ENCODE measurements around the gene REC8. TPM values are rescaled to one million over a fixed set of nuclear protein-coding genes. Genes with fewer than 3 reads are reported as not detected.

Gene REC8
- total RNA-seq, 1 donor from 2014 or later: 69.2 TPM

- DNase-seq (ENCODE audit: low read depth): no peak
- no peaks in the 10 kb centered on the region for H3K27me3 ChIP-seq (ENCODE audit: control insufficient read depth, insufficient read depth, low read length)
- TF ChIP-seq CTCF (IDR thresholded peaks at IDR 0.05; ENCODE audit: insufficient read depth, low read length, poor library complexity, severe bottlenecking): no peak
- H3K36me3 ChIP-seq (ENCODE audit: control insufficient read depth, insufficient read depth, low read length): no peaks in the 10 kb centered on the region
- H3K4me3 ChIP-seq (ENCODE audit: low read depth, low read length): no peak overlapping the region
These were observed 32.6 kb downstream of the REC8 start for GRCh38 chr14:24204163-24205146.

DNA sequence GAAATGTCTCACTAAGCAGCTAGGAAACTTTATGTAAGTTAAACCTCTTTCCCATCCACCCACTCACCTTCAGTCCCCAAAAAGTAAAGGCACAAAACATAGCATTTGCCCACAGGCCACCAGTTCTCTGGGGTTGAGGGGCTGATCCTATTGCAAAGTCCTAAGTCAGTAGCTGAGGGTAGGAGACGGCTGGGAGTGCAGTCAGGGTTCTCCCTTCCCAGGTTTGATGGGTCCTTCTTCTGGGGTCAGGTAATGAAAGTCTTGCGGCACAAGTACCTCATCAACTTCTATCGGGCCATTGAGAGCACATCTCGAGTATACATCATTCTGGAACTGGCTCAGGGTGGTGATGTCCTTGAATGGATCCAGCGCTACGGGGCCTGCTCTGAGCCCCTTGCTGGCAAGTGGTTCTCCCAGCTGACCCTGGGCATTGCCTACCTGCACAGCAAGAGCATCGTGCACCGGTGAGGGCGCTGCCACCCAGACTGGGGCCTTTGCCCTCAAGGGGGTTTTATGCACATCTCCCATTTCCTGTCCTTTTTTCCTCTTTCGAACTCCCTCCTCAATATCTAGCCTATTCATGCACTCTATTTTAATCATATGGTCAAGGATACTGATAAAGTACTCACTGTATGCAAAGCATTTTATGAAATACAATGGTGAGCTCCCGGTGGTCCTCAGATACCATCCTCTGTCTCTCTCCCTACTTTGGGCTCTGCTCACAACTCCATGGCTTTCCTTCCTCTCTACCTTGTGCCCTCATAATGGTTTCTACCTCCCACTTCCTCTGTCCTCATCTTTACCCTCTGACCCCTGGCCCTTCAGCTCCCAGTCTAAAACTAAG, 34.6 kb downstream of the REC8 start:
- Histone ChIP-seq H3K4me3 (ENCODE audit: low read depth, low read length) (no peak overlapping the region), H3K27me3 (ENCODE audit: control insufficient read depth, insufficient read depth, low read length) (no peaks in the 10 kb centered on the region), H3K36me3 (ENCODE audit: control insufficient read depth, insufficient read depth, low read length) (no peaks in the 10 kb centered on the region)
- no peak for DNase-seq (ENCODE audit: low read depth)
- TF ChIP-seq CTCF (IDR thresholded peaks at IDR 0.05; ENCODE audit: insufficient read depth, low read length, poor library complexity, severe bottlenecking): no peak

DNA sequence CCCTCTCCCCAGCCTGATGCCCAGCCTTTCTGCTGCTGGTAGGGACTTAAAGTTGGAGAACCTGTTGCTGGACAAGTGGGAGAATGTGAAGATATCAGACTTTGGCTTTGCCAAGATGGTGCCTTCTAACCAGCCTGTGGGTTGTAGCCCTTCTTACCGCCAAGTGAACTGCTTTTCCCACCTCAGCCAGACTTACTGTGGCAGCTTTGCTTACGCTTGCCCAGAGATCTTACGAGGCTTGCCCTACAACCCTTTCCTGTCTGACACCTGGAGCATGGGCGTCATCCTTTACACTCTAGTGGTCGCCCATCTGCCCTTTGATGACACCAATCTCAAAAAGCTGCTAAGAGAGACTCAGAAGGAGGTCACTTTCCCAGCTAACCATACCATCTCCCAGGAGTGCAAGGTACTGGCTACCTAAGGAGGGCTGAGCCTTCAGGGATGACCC, 35.2 kb downstream of the REC8 start:
- H3K27me3 ChIP-seq (ENCODE audit: control insufficient read depth, insufficient read depth, low read length): no peaks in the 10 kb centered on the region
- no peak overlapping the region for H3K4me3 ChIP-seq (ENCODE audit: low read depth, low read length)
- DNase-seq (ENCODE audit: low read depth): no peak
- no peak for TF ChIP-seq CTCF (IDR thresholded peaks at IDR 0.05; ENCODE audit: insufficient read depth, low read length, poor library complexity, severe bottlenecking)
- no peaks in the 10 kb centered on the region for H3K36me3 ChIP-seq (ENCODE audit: control insufficient read depth, insufficient read depth, low read length)

GRCh38 chr14:24207625-24208024, 35.7 kb downstream of the REC8 start:
- no peaks in the 10 kb centered on the region for H3K27me3 ChIP-seq (ENCODE audit: control insufficient read depth, insufficient read depth, low read length)
- TF ChIP-seq CTCF (IDR thresholded peaks at IDR 0.05; ENCODE audit: insufficient read depth, low read length, poor library complexity, severe bottlenecking): no peak
- no peak for DNase-seq (ENCODE audit: low read depth)
- H3K4me3 ChIP-seq (ENCODE audit: low read depth, low read length): no peak overlapping the region
- H3K36me3 ChIP-seq (ENCODE audit: control insufficient read depth, insufficient read depth, low read length): no peaks in the 10 kb centered on the region

DNA sequence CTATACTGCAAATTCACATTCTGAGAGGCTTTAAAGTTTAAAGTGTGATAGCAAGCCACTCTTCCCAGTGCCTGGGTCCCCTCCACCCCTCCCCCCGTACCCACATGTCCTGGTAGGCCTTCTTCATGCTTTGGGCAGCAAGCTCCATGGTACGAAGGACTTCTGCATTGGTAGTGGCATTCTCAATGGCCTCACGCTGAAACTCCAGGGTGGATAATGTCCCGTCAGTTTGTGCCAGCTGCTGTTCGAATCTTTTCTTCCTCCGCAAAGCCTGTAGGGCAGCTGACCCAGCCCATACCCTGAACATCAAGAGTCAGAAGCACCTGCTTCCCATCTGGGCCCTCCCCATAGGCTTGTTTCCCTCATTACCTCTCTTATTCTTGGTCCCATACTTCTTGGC, 39.4 kb downstream of the REC8 start:
- TF ChIP-seq CTCF (IDR thresholded peaks at IDR 0.05; ENCODE audit: insufficient read depth, low read length, poor library complexity, severe bottlenecking): no peak
- Histone ChIP-seq H3K36me3 (ENCODE audit: control insufficient read depth, insufficient read depth, low read length) (no peaks in the 10 kb centered on the region), H3K4me3 (ENCODE audit: low read depth, low read length) (no peak overlapping the region), H3K27me3 (ENCODE audit: control insufficient read depth, insufficient read depth, low read length) (no peaks in the 10 kb centered on the region)
- DNase-seq (ENCODE audit: low read depth): no peak

Data from kidney epithelial cell (primary cell).